Measurements from ENCODE around the gene FAM53B.
A peak's percentile ranks its signal among the peaks of the same experiment; 100 is the strongest.

Gene FAM53B

GRCh38 chr10:124723826-124724225 lies 20.4 kb downstream of the FAM53B start:
- DNase-seq (ENCODE audit: insufficient read length, low spot score) (no peak), FAIRE-seq (peak; percentile 48)
- TF ChIP-seq POLR2AphosphoS5 (IDR thresholded peaks at IDR 0.05; ENCODE audit: low read depth, low read length) (no peak), POU2F2 (IDR thresholded peaks at IDR 0.05; ENCODE audit: low read depth, low read length) (no peak), SPI1 (IDR thresholded peaks at IDR 0.05; ENCODE audit: low read depth, low read length) (no peak), POLR2A (IDR thresholded peaks at IDR 0.05; ENCODE audit: low read depth, low read length) (no peak)

- peak; percentile 89 for FAIRE-seq
- DNase-seq (ENCODE audit: insufficient read length, low spot score): peak; percentile 69
- TF ChIP-seq POLR2AphosphoS5 (IDR thresholded peaks at IDR 0.05; ENCODE audit: low read depth, low read length) (no peak), PAX5 (IDR thresholded peaks at IDR 0.05; ENCODE audit: insufficient read depth, low read length, severe bottlenecking) (peak; percentile 32), TAF1 (IDR thresholded peaks at IDR 0.05; ENCODE audit: low read depth, low read length) (no peak), POLR2A (IDR thresholded peaks at IDR 0.05; ENCODE audit: low read depth, low read length) (peak; percentile 57; the same call in 1 of the 2 replicates), POU2F2 (IDR thresholded peaks at IDR 0.05; ENCODE audit: low read depth, low read length) (no peak; the same call in 1 of the 2 replicates), SPI1 (IDR thresholded peaks at IDR 0.05; ENCODE audit: low read depth, low read length) (peak; percentile 56)
These were observed 21.1 kb downstream of the FAM53B start for GRCh38 chr10:124722798-124723783.

- TF ChIP-seq SPI1 (IDR thresholded peaks at IDR 0.05; ENCODE audit: low read depth, low read length) (peak; percentile 12; the same call in 1 of the 2 replicates), TAF1 (IDR thresholded peaks at IDR 0.05; ENCODE audit: low read depth, low read length) (no peak), POLR2A (IDR thresholded peaks at IDR 0.05; ENCODE audit: low read depth, low read length) (no peak)
- FAIRE-seq (peak; percentile 92), DNase-seq (ENCODE audit: insufficient read length, low spot score) (no peak)
These were observed 22.7 kb downstream of the FAM53B start for GRCh38 chr10:124721330-124722045.

- peak; percentile 88 for FAIRE-seq
- no peak for DNase-seq (ENCODE audit: insufficient read length, low spot score)
These were observed 24.8 kb downstream of the FAM53B start for GRCh38 chr10:124719213-124719851.

GRCh38 chr10:124717911-124718741 lies 26.1 kb downstream of the FAM53B start:
- DNase-seq (ENCODE audit: insufficient read length, low spot score) (peak; percentile 48), FAIRE-seq (peak; percentile 95)
- TF ChIP-seq POU2F2 (IDR thresholded peaks at IDR 0.05; ENCODE audit: low read depth, low read length): 0 out of 2 replicates have a peak, but pooled peaks have one; percentile 41
- peak; percentile 78 for TF ChIP-seq SPI1 (IDR thresholded peaks at IDR 0.05; ENCODE audit: low read depth, low read length)
- TF ChIP-seq POLR2AphosphoS5 (IDR thresholded peaks at IDR 0.05; ENCODE audit: low read depth, low read length): no peak
- TF ChIP-seq PAX5 (IDR thresholded peaks at IDR 0.05; ENCODE audit: insufficient read depth, low read length, severe bottlenecking): peak; percentile 38
- no peak for TF ChIP-seq TAF1 (IDR thresholded peaks at IDR 0.05; ENCODE audit: low read depth, low read length)
- no peak for TF ChIP-seq POLR2A (IDR thresholded peaks at IDR 0.05; ENCODE audit: low read depth, low read length)

More at GRCh38 chr10:124719213-124719851, 24.8 kb downstream of the FAM53B start:
- TF ChIP-seq TAF1 (IDR thresholded peaks at IDR 0.05; ENCODE audit: low read depth, low read length) (no peak), POLR2A (IDR thresholded peaks at IDR 0.05; ENCODE audit: low read depth, low read length) (no peak), POU2F2 (IDR thresholded peaks at IDR 0.05; ENCODE audit: low read depth, low read length) (peak; percentile 85), POLR2AphosphoS5 (IDR thresholded peaks at IDR 0.05; ENCODE audit: low read depth, low read length) (no peak), PAX5 (IDR thresholded peaks at IDR 0.05; ENCODE audit: insufficient read depth, low read length, severe bottlenecking) (no peak), SPI1 (IDR thresholded peaks at IDR 0.05; ENCODE audit: low read depth, low read length) (peak; percentile 88)

GRCh38 chr10:124717041-124717757 lies 27.0 kb downstream of the FAM53B start:
- FAIRE-seq (no peak), DNase-seq (ENCODE audit: insufficient read length, low spot score) (no peak)
- TF ChIP-seq POLR2A (IDR thresholded peaks at IDR 0.05; ENCODE audit: low read depth, low read length) (no peak), POU2F2 (IDR thresholded peaks at IDR 0.05; ENCODE audit: low read depth, low read length) (no peak), PAX5 (IDR thresholded peaks at IDR 0.05; ENCODE audit: insufficient read depth, low read length, severe bottlenecking) (no peak), SPI1 (IDR thresholded peaks at IDR 0.05; ENCODE audit: low read depth, low read length) (no peak), TAF1 (IDR thresholded peaks at IDR 0.05; ENCODE audit: low read depth, low read length) (no peak), POLR2AphosphoS5 (IDR thresholded peaks at IDR 0.05; ENCODE audit: low read depth, low read length) (no peak)

- no peak for TF ChIP-seq POLR2A (IDR thresholded peaks at IDR 0.05; ENCODE audit: low read depth, low read length)
- no peak for TF ChIP-seq POLR2AphosphoS5 (IDR thresholded peaks at IDR 0.05; ENCODE audit: low read depth, low read length)
- no peak for TF ChIP-seq PAX5 (IDR thresholded peaks at IDR 0.05; ENCODE audit: insufficient read depth, low read length, severe bottlenecking)
- no peak for TF ChIP-seq SPI1 (IDR thresholded peaks at IDR 0.05; ENCODE audit: low read depth, low read length)
- TF ChIP-seq POU2F2 (IDR thresholded peaks at IDR 0.05; ENCODE audit: low read depth, low read length): no peak
- no peak for TF ChIP-seq TAF1 (IDR thresholded peaks at IDR 0.05; ENCODE audit: low read depth, low read length)
- FAIRE-seq (no peak), DNase-seq (ENCODE audit: insufficient read length, low spot score) (no peak)
These were observed 27.8 kb downstream of the FAM53B start for GRCh38 chr10:124716369-124716768.

- no peak for FAIRE-seq
- no peak for DNase-seq (ENCODE audit: insufficient read length, low spot score)
These were observed 28.7 kb downstream of the FAM53B start for GRCh38 chr10:124715439-124715838.

More at GRCh38 chr10:124715439-124715838, 28.7 kb downstream of the FAM53B start:
- TF ChIP-seq PAX5 (IDR thresholded peaks at IDR 0.05; ENCODE audit: insufficient read depth, low read length, severe bottlenecking) (no peak), POU2F2 (IDR thresholded peaks at IDR 0.05; ENCODE audit: low read depth, low read length) (no peak), POLR2A (IDR thresholded peaks at IDR 0.05; ENCODE audit: low read depth, low read length) (no peak), POLR2AphosphoS5 (IDR thresholded peaks at IDR 0.05; ENCODE audit: low read depth, low read length) (no peak), SPI1 (IDR thresholded peaks at IDR 0.05; ENCODE audit: low read depth, low read length) (no peak), TAF1 (IDR thresholded peaks at IDR 0.05; ENCODE audit: low read depth, low read length) (no peak)

Data from GM12891 (cell line).